Suppressor macrophage treated with lipopolysaccharide for 1 hour (primary cell): ENCODE measurements around the gene MGMT.

Experiments
- DNase-seq, 3 donors: peaks; one replicate each; pipeline ENCODE4 v3.0.0-alpha.2; 2020 to 2022

The MGMT gene

GRCh38 chr10:129459762-129460539 lies 7.1 kb upstream of the MGMT start:
- DNase-seq, result no peak

- DNase-seq, result no peak
Observed at GRCh38 chr10:129462257-129462795, 4.7 kb upstream of the MGMT start.

GRCh38 chr10:129464251-129464650 lies 2.8 kb upstream of the MGMT start:
- DNase-seq, result no peak

GRCh38 chr10:129465796-129466702 lies 992 bp upstream of the MGMT start:
- no peak for DNase-seq

GRCh38 chr10:129467359-129468064 lies 471 bp downstream of the MGMT start:
- DNase-seq, result peak; percentile 8 to 19 (median 19)

GRCh38 chr10:129468187-129468586 lies 1.1 kb downstream of the MGMT start:
- DNase-seq, result no peak

GRCh38 chr10:129470103-129470851 lies 3.2 kb downstream of the MGMT start:
- no peak for DNase-seq

- no peak for DNase-seq
Observed at GRCh38 chr10:129471447-129472175, 4.6 kb downstream of the MGMT start.

- no peak for DNase-seq
Observed at GRCh38 chr10:129472696-129473555, 5.9 kb downstream of the MGMT start.

- DNase-seq, result no peak
Observed at GRCh38 chr10:129474642-129475041, 7.6 kb downstream of the MGMT start.

- DNase-seq, result no peak
Observed at GRCh38 chr10:129476431-129476830, 9.4 kb downstream of the MGMT start.

GRCh38 chr10:129477051-129477450 lies 10.0 kb downstream of the MGMT start:
- no peak for DNase-seq

- DNase-seq, result no peak
Observed at GRCh38 chr10:129481641-129482040, 14.6 kb downstream of the MGMT start.

- no peak for DNase-seq
Observed at GRCh38 chr10:129483430-129484010, 16.5 kb downstream of the MGMT start.

- no peak for DNase-seq
Observed at GRCh38 chr10:129486805-129487204, 19.8 kb downstream of the MGMT start.

GRCh38 chr10:129491123-129491734 lies 24.2 kb downstream of the MGMT start:
- peak; percentile 5 to 24 (median 15) for DNase-seq

GRCh38 chr10:129494176-129494575 lies 27.1 kb downstream of the MGMT start:
- DNase-seq, result no peak

GRCh38 chr10:129494740-129495139 lies 27.7 kb downstream of the MGMT start:
- no peak for DNase-seq

GRCh38 chr10:129495256-129495655 lies 28.2 kb downstream of the MGMT start:
- no peak for DNase-seq

GRCh38 chr10:129495698-129496097 lies 28.7 kb downstream of the MGMT start:
- no peak for DNase-seq
